GM18498 (cell line): ENCODE results near the gene FBXO40.

Source experiments
- ATAC-seq: cut with Tn5 transposase; IDR thresholded peaks from one replicate; pipeline ENCODE4 v1.9.1; 2021; ENCODE audit warnings: mild to moderate bottlenecking, moderate library complexity; ENCODE audit not compliant: unreplicated experiment

FBXO40 gene

GRCh38 chr3:121661376-121661775 is 68.2 kb downstream of the FBXO40 start:
- ATAC-seq: no peak

- ATAC-seq: no peak
Observed at GRCh38 chr3:121662742-121663141, 69.6 kb downstream of the FBXO40 start.

- no peak for ATAC-seq
Observed at GRCh38 chr3:121663171-121663847, 70.1 kb downstream of the FBXO40 start.

GRCh38 chr3:121665488-121665887 is 72.3 kb downstream of the FBXO40 start:
- ATAC-seq: no peak

GRCh38 chr3:121667333-121667732 is 74.2 kb downstream of the FBXO40 start:
- ATAC-seq: no peak

GRCh38 chr3:121670676-121671075 is 77.5 kb downstream of the FBXO40 start:
- ATAC-seq: no peak

GRCh38 chr3:121677141-121677540 is 84.0 kb downstream of the FBXO40 start:
- ATAC-seq: no peak
